ENCODE data around the gene PSTPIP1. TPM values are rescaled to one million over a fixed set of nuclear protein-coding genes. Genes with fewer than 3 reads are reported as not detected.

Gene PSTPIP1
- total and polyA plus RNA-seq, 9 of the 15 experiments (the other 6 are each of a cell fraction or from before 2014, with no cell fraction given) = not detected

GRCh38 chr15:77037388-77038209 lies 42.7 kb downstream of the PSTPIP1 start:
- no peaks in the 10 kb centered on the region for H3K27me3 ChIP-seq (ENCODE audit: control insufficient read depth in 2 of 2, insufficient read depth in 2 of 2, low read length in 2 of 2)
- H3K4me2 ChIP-seq (ENCODE audit: insufficient read depth, low read length) = no peak overlapping the region
- intact Hi-C loops (cut with micrococcal nuclease) (no loop called here), in situ Hi-C loops (cut with MboI) (no loop called here)
- H3K9ac ChIP-seq (ENCODE audit: insufficient read depth in 1 of 2, low read depth in 2 of 2, low read length in 2 of 2) = no peak overlapping the region
- 0 out of 3 replicates have a peak, but pooled peaks cover 4% of the 10 kb centered on the region for H3K36me3 ChIP-seq (ENCODE audit: control insufficient read depth, insufficient read depth, low read length)
- H3K9me1 ChIP-seq (ENCODE audit: control insufficient read depth, insufficient read depth, low read length) = peaks cover 4% of the 10 kb centered on the region
- no peak for ATAC-seq
- H2AFZ ChIP-seq (ENCODE audit: low read depth, low read length) = no peak overlapping the region
- no peak for DNase-seq (ENCODE audit: extremely low read depth in 1 of 4, low spot score in 3 of 4)
- ChIA-PET POLR2A (no interaction called here), CTCF (ENCODE audit: low intra/inter-chr PET ratio) (no interaction called here)
- WGBS (ENCODE audit: insufficient coverage, low coverage, missing lambda C conversion rate) = 85% methylated on average over 9 of the region's 12 CpGs
- no peak for FAIRE-seq
- no peak overlapping the region for H3K4me3 ChIP-seq
- no peak overlapping the region for H3K27ac ChIP-seq (ENCODE audit: extremely low read depth, low read depth, low read length)
- no TSS peak for BruUV-seq (replicated peaks)
- H3K9me3 ChIP-seq (replicated peaks; ENCODE audit: control insufficient read depth, insufficient read depth, low read depth, low read length) = no peaks in the 10 kb centered on the region
- H3K4me1 ChIP-seq (replicated peaks in 1 of 2; ENCODE audit: control insufficient read depth in 2 of 2, insufficient read depth in 2 of 2, low read length in 2 of 2) = peaks cover 0 to 14% of the 10 kb centered on the region in 2 experiments; a peak in 1 of 5 replicates
- no peaks in the 10 kb centered on the region for H4K20me1 ChIP-seq (replicated peaks; ENCODE audit: control insufficient read depth, insufficient read depth, low read length)
- no peaks in the 10 kb centered on the region for H3K79me2 ChIP-seq (ENCODE audit: control insufficient read depth, insufficient read depth, low read length)
- TF ChIP-seq MEF2D (tag; conservative IDR thresholded peaks at IDR 0.05; ENCODE audit: low read depth) = no peak
- TF ChIP-seq HDAC2 (IDR thresholded peaks at IDR 0.05) = no peak
- no peak for TF ChIP-seq CSDE1 (IDR thresholded peaks at IDR 0.05)
- no peak for TF ChIP-seq GTF2F1 (IDR thresholded peaks at IDR 0.05; ENCODE audit: low read depth, low read length)
- TF ChIP-seq FOXO4 (CRISPR knock-in tag; IDR thresholded peaks at IDR 0.05) = no peak
- TF ChIP-seq TCF7L2 (IDR thresholded peaks at IDR 0.05; ENCODE audit: low read depth, low read length) = no peak
- no peak for TF ChIP-seq NFIC (IDR thresholded peaks at IDR 0.05)
- no peak for TF ChIP-seq ZNF444 (CRISPR knock-in tag; IDR thresholded peaks at IDR 0.05)
- TF ChIP-seq ZBTB43 (CRISPR knock-in tag; IDR thresholded peaks at IDR 0.05) = no peak
- no peak for TF ChIP-seq KDM2B (CRISPR knock-in tag; IDR thresholded peaks at IDR 0.05)
- no peak for TF ChIP-seq RFX5 (IDR thresholded peaks at IDR 0.05; ENCODE audit: low read depth, low read length)
- no peak for TF ChIP-seq ZNF512 (tag; IDR thresholded peaks at IDR 0.05)
- TF ChIP-seq ZNF609 (CRISPR knock-in tag; IDR thresholded peaks at IDR 0.05; ENCODE audit: borderline replicate concordance) = no peak

Measured in K562 (cell line).